H1 (cell line): ENCODE measurements around the gene GDF15. TPM values are rescaled to one million over a fixed set of nuclear protein-coding genes. Genes with fewer than 3 reads are reported as not detected.

Experiments used
- CTCF ChIA-PET: fragments of 300-600 bp; sonication (Branson Sonifier 250); formaldehyde crosslinking; loops from one replicate; lab custom pipeline; 2021; ENCODE audit not compliant: partially characterized antibody; lab: Charles Lee
- POLR2A ChIA-PET: fragments of 300-600 bp; sonication (Branson Sonifier 250); formaldehyde crosslinking; loops from one replicate; lab custom pipeline; 2021; ENCODE audit warnings: inconsistent platforms; ENCODE audit not compliant: partially characterized antibody; lab: Charles Lee
- DNase-seq, 2 experiments: peaks; one replicate each; pipeline versions ENCODE4 v3.0.0 to v3.0.0-alpha.2; 2010 to 2022; ENCODE audit warnings: low spot score in 2 of 2, low read depth in 1 of 2, mixed read lengths in 1 of 2
- FAIRE-seq: peaks from 2 replicates; lab custom pipeline; 2011; peaks lifted over from hg19 to GRCh38; lab: Jason Lieb, UNC
- H2AFZ ChIP-seq: 2 replicates; pipeline ENCODE4 v1.8.1; 2012; ENCODE audit warnings: low read length, inconsistent platforms
- H2AK5ac ChIP-seq: 2 replicates; pipeline ENCODE4 v1.6.1; 2013; ENCODE audit warnings: low read depth, low read length
- H2BK120ac ChIP-seq: replicated peaks from 2 replicates; pipeline ENCODE3; 2013; ENCODE audit warnings: low read depth, low read length, inconsistent platforms
- H2BK12ac ChIP-seq: 2 replicates; pipeline ENCODE4 v1.6.1; 2013; ENCODE audit warnings: low read depth, low read length
- H2BK15ac ChIP-seq: 2 replicates; pipeline ENCODE4 v1.6.1; 2013; ENCODE audit warnings: low read length
- H2BK20ac ChIP-seq: 2 replicates; pipeline ENCODE4 v1.6.1; 2013; ENCODE audit warnings: low read length
- H2BK5ac ChIP-seq: 2 replicates; pipeline ENCODE4 v1.6.1; 2013; ENCODE audit warnings: low read depth, low read length
- H3K14ac ChIP-seq: 2 replicates; pipeline ENCODE4 v1.6.1; 2013; ENCODE audit warnings: inconsistent platforms; ENCODE audit not compliant: insufficient read length
- H3K18ac ChIP-seq: 2 replicates; pipeline ENCODE4 v1.6.1; 2013; ENCODE audit warnings: low read length; ENCODE audit errors: extremely low read depth
- H3K23ac ChIP-seq: 2 replicates; pipeline ENCODE4 v1.6.1; 2013; ENCODE audit warnings: inconsistent platforms; ENCODE audit not compliant: insufficient read length
- H3K23me2 ChIP-seq: 2 replicates; pipeline ENCODE4 v1.6.1; 2013; ENCODE audit warnings: low read depth, low read length
- H3K27ac ChIP-seq: 2 replicates; pipeline ENCODE4 v1.6.1; 2011; ENCODE audit warnings: low read depth, low read length, inconsistent platforms
- H3K27me3 ChIP-seq, 4 experiments: replicated peaks in 1 of 4; 1 replicate in 1 of 4; 2 replicates in 3 of 4; pipeline versions ENCODE4 v1.6.1 to v1.8.1; 2011 to 2013; ENCODE audit warnings: low read length in 3 of 4, mild to moderate bottlenecking in 3 of 4, inconsistent platforms in 2 of 4, mixed read lengths in 2 of 4, moderate library complexity in 1 of 4; ENCODE audit not compliant: control insufficient read depth in 3 of 4, insufficient read depth in 3 of 4; ENCODE audit errors: extremely low read depth in 1 of 4
- H3K36me3 ChIP-seq, 4 experiments: 2 replicates each; pipeline versions ENCODE4 v1.6.1 to v1.8.1; 2011 to 2013; ENCODE audit warnings: mild to moderate bottlenecking in 4 of 4, low read length in 3 of 4, moderate library complexity in 2 of 4, control low read depth in 1 of 4, inconsistent platforms in 1 of 4; ENCODE audit not compliant: insufficient read depth in 4 of 4, control insufficient read depth in 2 of 4
- H3K4ac ChIP-seq: replicated peaks from 2 replicates; pipeline ENCODE3; 2013; ENCODE audit warnings: low read length, low read depth, mixed read lengths, inconsistent platforms; ENCODE audit not compliant: insufficient read length
- H3K4me1 ChIP-seq, 4 experiments: replicated peaks in 1 of 4; 1 replicate in 1 of 4; 2 replicates in 3 of 4; pipeline versions ENCODE4 v1.6.1 to v1.8.1; 2011 to 2013; ENCODE audit warnings: low read length in 3 of 4, inconsistent platforms in 2 of 4, mixed read lengths in 1 of 4; ENCODE audit not compliant: insufficient read depth in 4 of 4, control insufficient read depth in 3 of 4
- H3K4me2 ChIP-seq, 2 experiments: 2 replicates each; pipeline versions ENCODE4 v1.6.1 to v1.8.1; 2011 to 2013; ENCODE audit warnings: low read depth in 2 of 2, low read length in 2 of 2, control low read depth in 1 of 2, inconsistent platforms in 1 of 2, mild to moderate bottlenecking in 1 of 2; ENCODE audit not compliant: insufficient read depth in 1 of 2
- H3K4me3 ChIP-seq, 4 experiments: fragments of 200-600, 300-600 bp in 1 of 4; sonication (generic), shearing (Covaris generic), sonication (Bioruptor Twin) in 1 of 4; 2 replicates each; pipeline versions ENCODE4 v1.5.1 to v1.8.1; 2011 to 2016; ENCODE audit warnings: low read length in 4 of 4, low read depth in 3 of 4, control low read depth in 2 of 4, inconsistent platforms in 2 of 4, mild to moderate bottlenecking in 2 of 4, mixed read lengths in 1 of 4, moderate library complexity in 1 of 4; ENCODE audit not compliant: insufficient read depth in 2 of 4; ENCODE audit errors: extremely low read depth in 1 of 4
- H3K56ac ChIP-seq: replicated peaks from 2 replicates; pipeline ENCODE3; 2013; ENCODE audit warnings: low read depth, mild to moderate bottlenecking, mixed read lengths, low read length, inconsistent platforms; ENCODE audit not compliant: insufficient read length
- H3K79me1 ChIP-seq: 2 replicates; pipeline ENCODE4 v1.6.1; 2013; ENCODE audit warnings: low read depth, low read length, control low read depth
- H3K79me2 ChIP-seq, 2 experiments: 2 replicates each; pipeline versions ENCODE4 v1.6.1 to v1.8.1; 2012 to 2013; ENCODE audit warnings: low read length in 2 of 2, mild to moderate bottlenecking in 2 of 2, inconsistent platforms in 1 of 2; ENCODE audit not compliant: insufficient read depth in 2 of 2, control insufficient read depth in 1 of 2
- H3K9ac ChIP-seq, 4 experiments: replicated peaks in 1 of 4; 1 replicate in 1 of 4; 2 replicates in 3 of 4; pipeline versions ENCODE4 v1.6.1 to v1.8.1; 2011 to 2013; ENCODE audit warnings: low read depth in 3 of 4, low read length in 3 of 4, control low read depth in 2 of 4, mild to moderate bottlenecking in 2 of 4, moderate library complexity in 2 of 4, inconsistent platforms in 1 of 4; ENCODE audit errors: extremely low read depth in 1 of 4
- H3K9me3 ChIP-seq, 2 experiments: 2 replicates each; pipeline versions ENCODE4 v1.6.1 to v1.8.1; 2012 to 2013; ENCODE audit warnings: mild to moderate bottlenecking in 2 of 2, moderate library complexity in 2 of 2, control low read depth in 1 of 2, inconsistent platforms in 1 of 2, low read depth in 1 of 2, low read length in 1 of 2, mixed read lengths in 1 of 2; ENCODE audit not compliant: insufficient read depth in 2 of 2
- H4K20me1 ChIP-seq, 2 experiments: replicated peaks in 1 of 2; 2 replicates each; pipeline versions ENCODE3 to v1.8.1; 2011 to 2013; ENCODE audit warnings: inconsistent platforms in 2 of 2, low read length in 2 of 2, mild to moderate bottlenecking in 1 of 2; ENCODE audit not compliant: insufficient read depth in 2 of 2, control insufficient read depth in 1 of 2
- H4K5ac ChIP-seq: 2 replicates; pipeline ENCODE4 v1.6.1; 2013; ENCODE audit warnings: low read length, low read depth, mixed read lengths, inconsistent platforms; ENCODE audit not compliant: insufficient read length
- H4K8ac ChIP-seq: 2 replicates; pipeline ENCODE4 v1.8.0; 2013; ENCODE audit warnings: mild to moderate bottlenecking, moderate library complexity, low read length, inconsistent platforms; ENCODE audit not compliant: insufficient read depth; ENCODE audit errors: extremely low read depth
- H4K91ac ChIP-seq: replicated peaks from 2 replicates; pipeline ENCODE3; 2013; ENCODE audit warnings: low read length, mixed read lengths, inconsistent platforms; ENCODE audit not compliant: insufficient read length
- ASH2L ChIP-seq: fragments of 200-600, 300-600 bp; sonication (generic); IDR thresholded peaks from one replicate; pipeline ENCODE4 v1.7.1; 2017; ENCODE audit warnings: low read length
- HDAC2 ChIP-seq, 2 experiments: fragments of 300-600 bp in 1 of 2; sonication (generic) in 1 of 2; IDR thresholded peaks; 2 replicates each; pipeline ENCODE4 v1.6.1; 2011 to 2012; ENCODE audit warnings: low read depth in 2 of 2, low read length in 2 of 2, mild to moderate bottlenecking in 2 of 2, moderate library complexity in 2 of 2, borderline replicate concordance in 1 of 2, inconsistent platforms in 1 of 2
- RNF2 ChIP-seq: fragments of 200-900, 300-1000 bp; sonication (generic); IDR thresholded peaks from 2 replicates; pipeline ENCODE4 v1.7.1; 2016; ENCODE audit warnings: borderline replicate concordance, low read depth, mild to moderate bottlenecking, antibody characterized with exemption, low read length; ENCODE audit not compliant: poor library complexity, severe bottlenecking; ENCODE audit errors: missing control alignments
- WGBS, 2 experiments: shearing (Covaris generic) in 1 of 2; methylation state at CpG; one replicate each; pipeline versions ENCODE4 v1.1.6 to v1.1.7; 2013 to 2015; ENCODE audit warnings: low lambda C conversion rate in 2 of 2, mixed read lengths in 2 of 2, inconsistent platforms in 1 of 2, low coverage in 1 of 2, missing lambda C conversion rate in 1 of 2; ENCODE audit not compliant: insufficient replicate concordance in 2 of 2, insufficient coverage in 1 of 2, insufficient read length in 1 of 2; ENCODE audit errors: extremely low coverage in 1 of 2, missing lambda C conversion rate in 1 of 2; 5-methylcytosine and 5-hydroxymethylcytosine counted together
- polyA plus RNA-seq, 7 experiments: library from polyadenylated mRNA; depleted of rRNA in 3 of 7; stranded (reverse) in 5 of 7; unstranded in 2 of 7; fragments of >200 nt in 5 of 7; fragments of 200-250 nt in 2 of 7; gene quantifications; 1 replicate in 5 of 7; 2 replicates in 1 of 7; 4 replicates in 1 of 7; pipeline versions ENCODE4 v1.2.1 to v1.2.3, GENCODE V29; 2011 to 2013; ENCODE audit warnings: missing spikeins in 2 of 7, mixed read lengths in 2 of 7
- total RNA-seq: library from RNA; stranded (reverse); fragmentation: NEBNext Ultra II Directional; extraction: Animal tissue kit (Norgen Biotek cat#: 25700); gene quantifications from 2 replicates; pipeline ENCODE4 v1.2.1, GENCODE V29; 2021

Gene GDF15
- total and polyA plus RNA-seq, 2 of the 8 experiments (the other 6 are each of a cell fraction or from before 2014, with no cell fraction given), result 4.1 to 8.5 TPM

DNA sequence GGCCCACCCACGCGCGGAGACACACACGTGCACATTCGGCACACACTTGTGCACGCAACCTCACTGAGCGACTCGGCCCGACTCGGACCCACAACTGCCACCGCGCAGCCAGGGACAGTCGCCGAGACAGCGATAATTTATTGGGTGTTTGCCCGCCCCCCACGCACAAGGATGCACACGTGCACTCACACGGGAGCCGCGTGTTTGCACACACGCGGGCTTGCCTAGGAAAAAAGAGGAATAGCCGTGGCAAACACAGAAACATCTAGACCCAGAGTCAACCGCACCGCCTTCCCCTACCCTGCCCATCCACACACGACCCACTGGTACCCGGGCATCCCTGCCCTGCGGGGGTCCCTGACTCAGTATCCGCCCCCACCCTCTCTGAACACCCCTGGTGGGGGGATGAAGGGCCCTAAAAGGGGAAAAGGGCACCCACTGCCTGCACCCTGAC lies 32.1 kb downstream of the GDF15 start:
- WGBS, 2 experiments, result 18% methylated on average over 30 of the region's 30 CpGs; no CpG with 5 or more reads in 1 of the 2 experiments
- TF ChIP-seq ASH2L (no peak), HDAC2 (IDR thresholded peaks at IDR 0.05; ENCODE audit: borderline replicate concordance in 1 of 2, low read depth in 2 of 2, low read length in 2 of 2) (peak in 1 of 2 experiments; percentile 0; a peak in 1 of 4 replicates), RNF2 (peak; percentile 18)
- TF ChIP-seq, all 59 proteins: peak for 2
- Histone ChIP-seq H4K8ac (peak overlapping the region; percentile 11; the same call in 1 of the 2 replicates), H3K27me3 (peaks cover 5 to 29% (median 23%) of the 10 kb centered on the region in 4 experiments), H4K5ac (peak overlapping the region; percentile 44), H3K79me1 (no peaks in the 10 kb centered on the region), H2BK120ac (no peak overlapping the region), H2BK5ac (peak overlapping the region; percentile 75; the same call in 1 of the 2 replicates), H3K23me2 (peaks cover 19% of the 10 kb centered on the region; the same call in 1 of the 2 replicates), H2BK15ac (peak overlapping the region; percentile 99), H3K9ac (no peak overlapping the region), H3K14ac (no peak overlapping the region), H2BK12ac (peak overlapping the region; percentile 99; the same call in 1 of the 2 replicates), H3K36me3 (no peaks in the 10 kb centered on the region), H3K27ac (no peak overlapping the region), H3K4ac (peak overlapping the region; percentile 99), H3K23ac (no peak overlapping the region), H2AK5ac (no peak overlapping the region), H3K79me2 (peaks cover 0 to 4% of the 10 kb centered on the region in 2 experiments; a peak in 1 of 4 replicates), H3K4me1 (peaks cover 0 to 27% (median 21%) of the 10 kb centered on the region in 4 experiments; a peak in 6 of 7 replicates), H4K20me1 (peaks cover 0 to 4% of the 10 kb centered on the region in 2 experiments), H3K4me3 (peak overlapping the region in 3 of 4 experiments; percentile 5 to 63 (median 39); a peak in 4 of 8 replicates), H3K9me3 (no peaks in the 10 kb centered on the region), H3K56ac (peak overlapping the region; percentile 53), H2AFZ (no peak overlapping the region), H3K4me2 (peak overlapping the region; percentile 70 to 88), H3K18ac (peak overlapping the region; percentile 10; the same call in 1 of the 2 replicates), H4K91ac (peak overlapping the region; percentile 99), H2BK20ac (no peak overlapping the region)
- CTCF ChIA-PET, result interaction anchor here (1.1 to 11.0 kb wide), 9 partner anchors 8 to 522 kb away, joined by 3 to 177 read pairs (median 7); partner anchors contain the start of gene GDF15
- DNase-seq, result no peak
- no peak for FAIRE-seq
- POLR2A ChIA-PET, result interaction anchor here (1.0 to 6.8 kb wide), 12 partner anchors 11 to 137 kb away, joined by 3 to 72 read pairs (median 8); partner anchors contain the start of genes JUND and PGPEP1
